ENCODE results near the gene ZAP70. TPM values are rescaled to one million over a fixed set of nuclear protein-coding genes. Genes with fewer than 3 reads are reported as not detected.
"Not testable (repeated sequence)": the region's sequence is repeated elsewhere in the genome, so short reads cannot be mapped to it uniquely, and the experiment has no call there.

Gene ZAP70
- polyA plus RNA-seq: 100 to 1,000 TPM; 219 to 329 (median 246) TPM

- Mint-ChIP-seq H3K27me3 (ENCODE audit: low read depth in 3 of 3) (peaks cover 8 to 15% (median 15%) of the 10 kb centered on the region in 3 donors), H3K4me1 (peaks cover 80 to 84% of the 10 kb centered on the region in 2 donors), H3K27ac (peak within 1 kb of the TSS; percentile 98 to 100 (median 100)), H3K4me3 (peak within 1 kb of the TSS; percentile 92 to 99 (median 98)), H3K9me3 (no peaks in the 10 kb centered on the region), H3K36me3 (peaks cover 22 to 37% (median 28%) of the 10 kb centered on the region in 3 donors)
- DNase-seq: peak; percentile 76 to 82 (median 82)
Measured at GRCh38 chr2:97713296-97714083, at the start of gene ZAP70. Gene ZAP70 (plus strand): TSS chr2:97713576. CDS start chr2:97724037, 10,461 bp downstream.

GRCh38 chr2:97663626-97663961, 49.8 kb upstream of the ZAP70 start:
- Mint-ChIP-seq H3K36me3 (peaks cover 0 to under 1% (median 0%) of the 10 kb centered on the region in 3 donors), H3K27me3 (ENCODE audit: low read depth in 3 of 3) (peaks cover 2 to 7% (median 5%) of the 10 kb centered on the region in 3 donors), H3K4me1 (peaks cover 31 to 41% of the 10 kb centered on the region in 2 donors), H3K27ac (peak overlapping the region in 2 of 6 donors; percentile 97 to 98), H3K9me3 (no peaks in the 10 kb centered on the region), H3K4me3 (peak overlapping the region; percentile 92 to 95 (median 93))
- DNase-seq: no peak

GRCh38 chr2:97663962-97664635, 49.3 kb upstream of the ZAP70 start, which contains the start of gene ACTR1B:
Gene ACTR1B (minus strand): TSS chr2:97664044. CDS start chr2:97663890, 154 bp downstream.
- H3K27me3 Mint-ChIP-seq (ENCODE audit: low read depth in 3 of 3): peaks cover 2 to 7% (median 5%) of the 10 kb centered on the region in 3 donors

GRCh38 chr2:97664636-97664970, 48.8 kb upstream of the ZAP70 start:
- Mint-ChIP-seq H3K4me3 (peak overlapping the region; percentile 88 to 98 (median 97)), H3K27ac (peak overlapping the region; percentile 95 to 99 (median 97)), H3K4me1 (peaks cover 31 to 41% of the 10 kb centered on the region in 2 donors), H3K27me3 (ENCODE audit: low read depth in 3 of 3) (peaks cover 2 to 7% (median 5%) of the 10 kb centered on the region in 3 donors), H3K9me3 (no peaks in the 10 kb centered on the region), H3K36me3 (no peaks in the 10 kb centered on the region)
- DNase-seq: no peak

More at GRCh38 chr2:97663962-97664635, 49.3 kb upstream of the ZAP70 start, which contains the start of gene ACTR1B:
- H3K27ac Mint-ChIP-seq: peak within 1 kb of the TSS; percentile 97 to 99 (median 98)
- peak within 1 kb of the TSS; percentile 93 to 98 (median 97) for H3K4me3 Mint-ChIP-seq
- H3K9me3 Mint-ChIP-seq: no peaks in the 10 kb centered on the region
- H3K4me1 Mint-ChIP-seq: peaks cover 31 to 41% of the 10 kb centered on the region in 2 donors
- DNase-seq: peak; percentile 98
- no peaks in the 10 kb centered on the region for H3K36me3 Mint-ChIP-seq

DNA sequence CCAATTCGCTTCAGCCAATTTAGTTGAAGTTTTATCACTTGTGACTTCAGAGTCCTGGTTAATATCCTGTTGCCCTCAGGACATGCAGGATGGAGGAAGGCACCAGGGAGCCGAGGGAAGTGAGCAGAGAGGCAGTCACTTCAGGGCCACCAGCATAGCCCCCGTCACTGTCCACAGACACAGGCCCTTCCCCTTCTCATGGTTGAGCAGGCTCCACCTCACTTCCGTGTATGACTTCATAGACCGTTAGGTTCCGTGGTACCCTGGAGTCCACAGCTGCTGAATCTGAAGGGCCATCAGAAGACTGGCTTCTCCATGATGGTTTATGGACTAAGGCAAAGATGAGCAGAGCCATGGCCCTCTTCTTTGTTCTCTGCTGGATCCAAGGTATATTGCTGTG, 43.9 kb upstream of the ZAP70 start, which contains the start of gene C2orf92:
Gene C2orf92 (plus strand): TSS at position 266 of the 400 bp plus-strand sequence. CDS start 76 bp downstream, at position 342.
- peaks cover 0 to 3% (median 0%) of the 10 kb centered on the region in 3 donors for H3K27me3 Mint-ChIP-seq (ENCODE audit: low read depth in 3 of 3)
- H3K4me1 Mint-ChIP-seq: peaks cover 7 to 10% of the 10 kb centered on the region in 2 donors
- H3K4me3 Mint-ChIP-seq: no peak within 1 kb of the TSS
- no peak for DNase-seq
- H3K36me3 Mint-ChIP-seq: no peaks in the 10 kb centered on the region
- no peak within 1 kb of the TSS for H3K27ac Mint-ChIP-seq
- H3K9me3 Mint-ChIP-seq: no peaks in the 10 kb centered on the region

GRCh38 chr2:97670471-97670870, 42.9 kb upstream of the ZAP70 start:
- DNase-seq: no peak
- peaks cover 0 to under 1% of the 10 kb centered on the region in 2 donors for H3K4me1 Mint-ChIP-seq
- H3K36me3 Mint-ChIP-seq: no peaks in the 10 kb centered on the region
- no peaks in the 10 kb centered on the region for H3K9me3 Mint-ChIP-seq
- H3K27me3 Mint-ChIP-seq (ENCODE audit: low read depth in 3 of 3): peaks cover 0 to 3% (median 0%) of the 10 kb centered on the region in 3 donors
- H3K27ac Mint-ChIP-seq: no peak overlapping the region
- no peak overlapping the region for H3K4me3 Mint-ChIP-seq

DNA sequence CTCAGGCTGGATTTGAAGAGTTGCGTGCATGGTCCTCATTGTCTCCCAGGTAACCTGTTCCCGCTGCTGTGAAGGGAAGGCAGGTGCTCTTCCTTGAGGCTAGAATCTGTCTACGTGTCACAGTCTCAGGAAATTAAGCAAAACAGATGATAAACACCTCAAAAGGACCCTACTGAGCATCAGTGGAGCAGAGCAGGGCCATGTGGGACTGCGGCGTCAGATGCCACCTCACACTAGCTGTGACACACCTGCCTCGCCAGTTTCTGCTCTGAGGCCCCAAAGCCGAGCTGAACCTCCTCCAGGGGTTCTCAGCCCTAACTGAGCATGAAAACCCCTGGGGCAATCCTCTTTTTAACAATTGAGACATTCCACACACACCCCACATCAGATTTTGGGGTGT, 41.9 kb upstream of the ZAP70 start:
- Mint-ChIP-seq H3K27ac (no peak overlapping the region), H3K9me3 (no peaks in the 10 kb centered on the region), H3K4me3 (no peak overlapping the region)

DNA sequence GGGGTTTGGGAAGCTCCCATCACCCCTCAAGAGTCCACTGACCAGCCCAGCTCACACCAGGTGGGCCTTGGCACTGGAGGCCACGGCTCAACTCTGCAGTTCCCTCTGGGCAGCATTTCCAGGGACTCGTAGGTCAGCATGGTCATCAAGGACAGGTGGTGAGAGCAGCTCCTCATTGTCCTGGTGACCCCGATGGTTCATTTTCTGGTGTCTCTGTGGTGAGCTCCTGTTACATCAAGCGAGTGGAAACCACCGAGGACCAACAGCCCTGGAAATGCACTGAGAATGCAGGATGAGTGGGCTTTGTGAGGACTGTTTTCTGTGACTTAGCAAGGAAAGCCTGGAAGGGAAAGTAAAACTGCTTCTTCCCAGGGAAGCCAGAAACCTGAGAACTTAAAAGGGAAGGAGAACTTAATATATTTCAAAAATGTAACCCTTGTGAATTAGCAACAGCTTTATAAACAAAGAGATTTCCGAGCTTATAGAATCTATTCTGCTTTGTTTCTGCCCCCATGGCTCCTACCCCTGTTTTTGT, 40.7 kb upstream of the ZAP70 start:
- H3K27me3 Mint-ChIP-seq (ENCODE audit: low read depth in 3 of 3); H3K36me3 Mint-ChIP-seq; H3K27ac Mint-ChIP-seq; H3K4me3 Mint-ChIP-seq; DNase-seq; H3K4me1 Mint-ChIP-seq; H3K9me3 Mint-ChIP-seq: not testable (repeated sequence)

More for the DNA sequence above, 41.9 kb upstream of the ZAP70 start:
- H3K4me1 Mint-ChIP-seq: no peaks in the 10 kb centered on the region
- no peaks in the 10 kb centered on the region for H3K36me3 Mint-ChIP-seq
- DNase-seq: no peak
- H3K27me3 Mint-ChIP-seq (ENCODE audit: low read depth in 3 of 3): peaks cover 0 to 2% (median 0%) of the 10 kb centered on the region in 3 donors

- H3K27me3 Mint-ChIP-seq (ENCODE audit: low read depth in 3 of 3): peaks cover 0 to 2% (median 2%) of the 10 kb centered on the region in 3 donors
- H3K9me3 Mint-ChIP-seq: no peaks in the 10 kb centered on the region
- no peak for DNase-seq
- no peak overlapping the region for H3K4me3 Mint-ChIP-seq
- no peaks in the 10 kb centered on the region for H3K4me1 Mint-ChIP-seq
- peaks cover 0 to 5% (median 0%) of the 10 kb centered on the region in 3 donors for H3K36me3 Mint-ChIP-seq
- no peak overlapping the region for H3K27ac Mint-ChIP-seq
Measured at GRCh38 chr2:97673182-97673914, 40.0 kb upstream of the ZAP70 start.

DNA sequence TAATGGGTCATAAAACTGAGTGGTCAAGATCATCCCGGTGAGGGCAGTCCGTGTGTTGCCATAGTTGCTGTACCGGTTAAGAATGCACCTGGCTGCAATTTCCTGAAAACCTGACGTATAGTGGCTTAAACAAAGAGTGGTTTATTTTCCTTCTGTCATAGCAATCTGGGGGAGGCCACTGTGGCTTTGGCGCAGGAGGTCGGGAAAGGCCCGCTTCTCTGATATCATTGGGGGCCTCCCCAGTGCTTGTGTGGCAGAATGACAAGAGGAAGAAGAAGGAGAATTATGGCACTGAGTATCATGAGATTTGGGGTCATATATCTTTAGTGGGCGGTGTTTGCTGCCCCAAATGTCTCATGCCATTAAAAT, 39.5 kb upstream of the ZAP70 start:
- Mint-ChIP-seq H3K4me1 (no peaks in the 10 kb centered on the region), H3K36me3 (peaks cover 0 to 5% (median 0%) of the 10 kb centered on the region in 3 donors), H3K9me3 (no peaks in the 10 kb centered on the region), H3K27ac (no peak overlapping the region), H3K27me3 (ENCODE audit: low read depth in 3 of 3) (peaks cover 0 to 3% (median 2%) of the 10 kb centered on the region in 3 donors), H3K4me3 (no peak overlapping the region)
- no peak for DNase-seq

DNA sequence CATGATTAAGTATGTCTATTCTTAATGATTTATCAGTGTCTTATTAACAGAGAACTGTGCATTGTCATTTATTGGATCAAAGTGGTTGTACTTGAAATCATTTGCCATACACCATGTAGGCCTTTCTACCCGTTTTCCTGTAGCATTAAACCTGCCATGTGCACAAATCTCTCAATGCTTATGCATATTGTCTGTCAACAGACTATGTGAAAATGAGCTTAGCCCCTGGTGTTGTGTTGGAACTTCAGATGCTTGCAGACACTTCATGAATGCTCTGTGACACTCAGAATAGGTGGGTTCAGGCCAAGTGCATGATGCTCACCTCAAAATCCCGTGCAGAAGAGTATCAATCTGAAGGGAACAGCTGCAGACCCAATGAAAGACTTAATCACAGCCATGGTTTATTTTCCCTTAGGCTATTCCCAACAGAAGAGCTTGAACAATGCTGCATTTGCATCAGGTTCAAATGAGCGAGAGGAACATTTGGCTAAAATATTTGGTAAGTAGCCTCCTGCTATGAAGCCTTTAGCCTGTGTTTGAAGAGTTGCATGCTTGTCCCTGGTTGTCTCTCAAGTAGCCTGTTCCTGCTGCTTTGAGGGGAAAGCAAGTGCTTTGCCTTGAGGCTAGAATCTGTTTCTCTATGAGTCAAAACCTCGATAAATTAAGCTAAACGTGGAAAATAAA, 37.8 kb upstream of the ZAP70 start:
- H3K4me1 Mint-ChIP-seq: no peaks in the 10 kb centered on the region
- no peak overlapping the region for H3K27ac Mint-ChIP-seq
- H3K36me3 Mint-ChIP-seq: peaks cover 0 to 5% (median 0%) of the 10 kb centered on the region in 3 donors
- no peak for DNase-seq
- peaks cover 0 to 6% (median 3%) of the 10 kb centered on the region in 3 donors for H3K27me3 Mint-ChIP-seq (ENCODE audit: low read depth in 3 of 3)
- H3K4me3 Mint-ChIP-seq: no peak overlapping the region
- no peaks in the 10 kb centered on the region for H3K9me3 Mint-ChIP-seq

DNA sequence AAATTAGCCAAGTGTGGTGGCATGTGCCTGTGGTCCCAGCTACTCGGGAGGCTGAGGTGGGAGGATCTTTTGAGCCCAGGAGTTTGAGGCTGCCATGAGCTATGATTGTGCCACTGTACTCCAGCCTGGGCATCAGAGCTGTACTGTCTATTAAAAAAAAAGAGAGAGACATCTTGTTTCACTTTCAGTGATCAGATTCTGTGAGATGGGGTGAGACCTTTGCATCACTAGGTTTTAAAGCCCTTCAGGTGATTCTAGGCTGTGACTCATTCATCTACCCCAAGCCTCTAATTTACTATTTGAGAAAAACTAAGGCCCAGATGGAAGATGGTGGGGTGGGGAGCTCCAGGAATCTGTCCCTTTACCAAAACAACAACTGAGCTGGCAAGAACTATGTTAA, 36.8 kb upstream of the ZAP70 start:
- Mint-ChIP-seq H3K4me1 (no peaks in the 10 kb centered on the region), H3K36me3 (peaks cover 0 to 5% (median 0%) of the 10 kb centered on the region in 3 donors), H3K27ac (no peak overlapping the region), H3K9me3 (no peaks in the 10 kb centered on the region), H3K4me3 (no peak overlapping the region), H3K27me3 (ENCODE audit: low read depth in 3 of 3) (peaks cover 0 to 6% (median 3%) of the 10 kb centered on the region in 3 donors)
- DNase-seq: no peak

DNA sequence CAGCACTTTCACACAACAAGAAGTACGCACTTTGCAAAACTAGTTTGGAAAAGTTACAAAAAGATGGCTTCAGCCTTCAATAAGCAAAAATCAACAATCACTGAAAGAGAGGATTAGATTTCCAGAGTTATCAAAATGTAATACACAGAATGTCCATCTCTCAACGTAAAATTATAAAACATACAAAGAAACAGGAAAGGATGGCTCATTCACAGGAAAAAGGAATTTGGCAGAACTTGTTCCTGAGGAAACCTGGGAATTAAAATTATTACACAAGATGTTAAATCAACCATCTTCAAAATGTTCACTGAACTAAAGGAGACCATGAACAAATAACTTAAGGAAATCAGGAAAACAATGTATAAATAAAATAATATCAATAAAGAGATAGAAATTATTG, 35.9 kb upstream of the ZAP70 start:
- Mint-ChIP-seq H3K27ac (no peak overlapping the region), H3K27me3 (ENCODE audit: low read depth in 3 of 3) (peaks cover 0 to 6% (median 3%) of the 10 kb centered on the region in 3 donors), H3K4me1 (no peaks in the 10 kb centered on the region), H3K9me3 (no peaks in the 10 kb centered on the region), H3K4me3 (no peak overlapping the region), H3K36me3 (peaks cover 0 to 5% (median 0%) of the 10 kb centered on the region in 3 donors)
- no peak for DNase-seq
